ENCODE results near the gene EIF2A. TPM values are rescaled to one million over a fixed set of nuclear protein-coding genes. Genes with fewer than 3 reads are reported as not detected.

Gene EIF2A
- total and polyA plus RNA-seq, 9 of the 15 experiments (the other 6 are each of a cell fraction or from before 2014, with no cell fraction given), result 106 to 192 (median 168) TPM

- no peak for TF ChIP-seq PHF8 (IDR thresholded peaks at IDR 0.05; ENCODE audit: borderline replicate concordance, low read length)
- TF ChIP-seq KHSRP (IDR thresholded peaks at IDR 0.05), result no peak
- no peak for TF ChIP-seq ZNF592 (IDR thresholded peaks at IDR 0.05)
- TF ChIP-seq EZH2 (IDR thresholded peaks at IDR 0.05; ENCODE audit: borderline replicate concordance, low read depth, low read length), result no peak
- no peak for TF ChIP-seq HBP1 (CRISPR knock-in tag; IDR thresholded peaks at IDR 0.05)
- no peak for TF ChIP-seq ERF (CRISPR knock-in tag; IDR thresholded peaks at IDR 0.05)
- no peak for TF ChIP-seq TCF15 (CRISPR knock-in tag; IDR thresholded peaks at IDR 0.05)
- no peak for TF ChIP-seq ZNF507 (tag; conservative IDR thresholded peaks at IDR 0.05)
- TF ChIP-seq SAFB (IDR thresholded peaks at IDR 0.05; ENCODE audit: borderline replicate concordance, low read depth, low read length), result no peak
- TF ChIP-seq CC2D1A (IDR thresholded peaks at IDR 0.05), result no peak
- no peak for TF ChIP-seq MEF2A (IDR thresholded peaks at IDR 0.05; ENCODE audit: control insufficient read depth, low read depth, low read length)
- TF ChIP-seq KDM4B (IDR thresholded peaks at IDR 0.05; ENCODE audit: borderline replicate concordance in 2 of 2, low read depth in 1 of 2), result no peak
- TF ChIP-seq, protein P1, sequence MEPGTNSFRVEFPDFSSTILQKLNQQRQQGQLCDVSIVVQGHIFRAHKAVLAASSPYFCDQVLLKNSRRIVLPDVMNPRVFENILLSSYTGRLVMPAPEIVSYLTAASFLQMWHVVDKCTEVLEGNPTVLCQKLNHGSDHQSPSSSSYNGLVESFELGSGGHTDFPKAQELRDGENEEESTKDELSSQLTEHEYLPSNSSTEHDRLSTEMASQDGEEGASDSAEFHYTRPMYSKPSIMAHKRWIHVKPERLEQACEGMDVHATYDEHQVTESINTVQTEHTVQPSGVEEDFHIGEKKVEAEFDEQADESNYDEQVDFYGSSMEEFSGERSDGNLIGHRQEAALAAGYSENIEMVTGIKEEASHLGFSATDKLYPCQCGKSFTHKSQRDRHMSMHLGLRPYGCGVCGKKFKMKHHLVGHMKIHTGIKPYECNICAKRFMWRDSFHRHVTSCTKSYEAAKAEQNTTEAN (CRISPR knock-in tag; IDR thresholded peaks at IDR 0.05), result no peak
- TF ChIP-seq E2F4 (CRISPR knock-in tag; IDR thresholded peaks at IDR 0.05; ENCODE audit: low read depth), result no peak
- TF ChIP-seq ZNF830 (CRISPR knock-in tag; IDR thresholded peaks at IDR 0.05), result no peak
- no peak for TF ChIP-seq PTBP1 (IDR thresholded peaks at IDR 0.05; ENCODE audit: low read depth, low read length)
- no peak for TF ChIP-seq HNRNPK (IDR thresholded peaks at IDR 0.05; ENCODE audit: low read depth, low read length, poor library complexity, severe bottlenecking)
- TF ChIP-seq POLR2G (IDR thresholded peaks at IDR 0.05; ENCODE audit: low read depth, low read length), result no peak
These were observed 85.1 kb downstream of the EIF2A start (continued) for GRCh38 chr3:150631515-150632221.
